T-helper 17 cell (primary cell): Measurements from ENCODE around the gene TNN. TPM values are rescaled to one million over a fixed set of nuclear protein-coding genes. Genes with fewer than 3 reads are reported as not detected.
"Not testable (repeated sequence)": the region's sequence is repeated elsewhere in the genome, so short reads cannot be mapped to it uniquely, and the experiment has no call there.

Source experiments
- ATAC-seq: fragments of 150-1000 bp; cut with Tn5 transposase; 2 replicates; pipeline ENCODE4 v1.10.0; 2021; ENCODE audit warnings: mild to moderate bottlenecking, moderate library complexity
- DNase-seq, 3 donors: peaks; one replicate each; pipeline versions ENCODE4 v3.0.0 to v3.0.0-alpha.2; 2020 to 2021
- H3K9me3 ChIP-seq: one replicate; pipeline ENCODE4 v1.7.0; 2013; ENCODE audit warnings: low read length, mild to moderate bottlenecking; ENCODE audit not compliant: control insufficient read depth, poor library complexity, severe bottlenecking
- H3K27ac Mint-ChIP-seq: one replicate; pipeline ENCODE4 v1.8.0; 2022; ENCODE audit warnings: mild to moderate bottlenecking, moderate library complexity, mixed read lengths
- H3K27me3 Mint-ChIP-seq: one replicate; pipeline ENCODE4 v1.8.0; 2022; ENCODE audit warnings: mixed read lengths
- H3K36me3 Mint-ChIP-seq: one replicate; pipeline ENCODE4 v1.8.0; 2022; ENCODE audit warnings: low read depth, mixed read lengths
- H3K4me1 Mint-ChIP-seq: one replicate; pipeline ENCODE4 v1.8.0; 2022; ENCODE audit warnings: mild to moderate bottlenecking, mixed read lengths
- H3K4me3 Mint-ChIP-seq: one replicate; pipeline ENCODE4 v1.8.0; 2022; ENCODE audit warnings: mild to moderate bottlenecking, moderate library complexity, mixed read lengths
- total RNA-seq, 4 donors: library from RNA in 2 of 4; stranded (reverse) in 2 of 4; gene quantifications; one replicate each; pipeline ENCODE4 v1.2.3 and lab custom pipeline; 2022 to 2026

TNN gene
- total RNA-seq, 2 donors from 2014 or later = not detected

GRCh38 chr1:175099916-175100315 lies 32.3 kb downstream of the TNN start:
- H3K4me3 Mint-ChIP-seq = no peak overlapping the region
- H3K9me3 ChIP-seq = no peaks in the 10 kb centered on the region
- peaks cover 13% of the 10 kb centered on the region for H3K27me3 Mint-ChIP-seq
- H3K4me1 Mint-ChIP-seq = peaks cover 2% of the 10 kb centered on the region
- DNase-seq (no peak), ATAC-seq (no peak)
- no peaks in the 10 kb centered on the region for H3K36me3 Mint-ChIP-seq
- H3K27ac Mint-ChIP-seq = no peak overlapping the region

GRCh38 chr1:175102166-175102565 lies 34.5 kb downstream of the TNN start:
- not testable (repeated sequence) for H3K27ac Mint-ChIP-seq, H3K4me3 Mint-ChIP-seq, ATAC-seq, DNase-seq, H3K9me3 ChIP-seq, H3K4me1 Mint-ChIP-seq, H3K36me3 Mint-ChIP-seq
- H3K27me3 Mint-ChIP-seq = peaks cover 20% of the 10 kb centered on the region

GRCh38 chr1:175106536-175106935 lies 38.9 kb downstream of the TNN start:
- not testable (repeated sequence) for H3K36me3 Mint-ChIP-seq, H3K4me1 Mint-ChIP-seq, ATAC-seq, H3K27ac Mint-ChIP-seq, H3K4me3 Mint-ChIP-seq, H3K9me3 ChIP-seq, DNase-seq
- peaks cover 20% of the 10 kb centered on the region for H3K27me3 Mint-ChIP-seq

GRCh38 chr1:175108331-175108820 lies 40.7 kb downstream of the TNN start:
- H3K27me3 Mint-ChIP-seq = peaks cover 20% of the 10 kb centered on the region
- DNase-seq, H3K4me3 Mint-ChIP-seq, H3K27ac Mint-ChIP-seq, H3K4me1 Mint-ChIP-seq, H3K9me3 ChIP-seq, ATAC-seq, H3K36me3 Mint-ChIP-seq: not testable (repeated sequence)

- ATAC-seq (no peak), DNase-seq (no peak)
- Mint-ChIP-seq H3K27me3 (peaks cover 18% of the 10 kb centered on the region), H3K4me1 (no peaks in the 10 kb centered on the region), H3K36me3 (peaks cover 4% of the 10 kb centered on the region), H3K4me3 (no peak overlapping the region), H3K27ac (no peak overlapping the region)
- peaks cover 3% of the 10 kb centered on the region for H3K9me3 ChIP-seq
Observed at GRCh38 chr1:175114996-175115395, 47.4 kb downstream of the TNN start.

- Mint-ChIP-seq H3K27me3 (peaks cover 22% of the 10 kb centered on the region), H3K27ac (no peak overlapping the region), H3K36me3 (peaks cover 6% of the 10 kb centered on the region), H3K4me1 (no peaks in the 10 kb centered on the region), H3K4me3 (no peak overlapping the region)
- ATAC-seq (no peak), DNase-seq (no peak)
- peaks cover 3% of the 10 kb centered on the region for H3K9me3 ChIP-seq
Observed at GRCh38 chr1:175116210-175116798, 48.7 kb downstream of the TNN start.

- H3K9me3 ChIP-seq = peaks cover 3% of the 10 kb centered on the region
- DNase-seq (no peak), ATAC-seq (no peak)
- H3K4me3 Mint-ChIP-seq = no peak overlapping the region
- no peaks in the 10 kb centered on the region for H3K4me1 Mint-ChIP-seq
- peaks cover 9% of the 10 kb centered on the region for H3K36me3 Mint-ChIP-seq
- H3K27ac Mint-ChIP-seq = no peak overlapping the region
- H3K27me3 Mint-ChIP-seq = peaks cover 26% of the 10 kb centered on the region
Observed at GRCh38 chr1:175116903-175117302, 49.3 kb downstream of the TNN start.

- H3K9me3 ChIP-seq = no peaks in the 10 kb centered on the region
- peaks cover 32% of the 10 kb centered on the region for H3K27me3 Mint-ChIP-seq
- no peak overlapping the region for H3K27ac Mint-ChIP-seq
- peaks cover 2% of the 10 kb centered on the region for H3K4me1 Mint-ChIP-seq
- ATAC-seq (no peak), DNase-seq (no peak)
- H3K4me3 Mint-ChIP-seq = peak overlapping the region; percentile 32
- H3K36me3 Mint-ChIP-seq = peaks cover 13% of the 10 kb centered on the region
Observed at GRCh38 chr1:175118375-175119367, 51.0 kb downstream of the TNN start.

GRCh38 chr1:175120511-175120910 lies 52.9 kb downstream of the TNN start:
- Mint-ChIP-seq H3K4me3 (no peak overlapping the region), H3K4me1 (peaks cover 2% of the 10 kb centered on the region), H3K36me3 (peaks cover 13% of the 10 kb centered on the region)

GRCh38 chr1:175124861-175125260 lies 57.2 kb downstream of the TNN start:
- H3K9me3 ChIP-seq = no peaks in the 10 kb centered on the region
- DNase-seq (no peak), ATAC-seq (no peak)
- Mint-ChIP-seq H3K4me1 (peaks cover 4% of the 10 kb centered on the region), H3K27ac (peak overlapping the region; percentile 80), H3K36me3 (peaks cover 9% of the 10 kb centered on the region), H3K27me3 (peaks cover 31% of the 10 kb centered on the region), H3K4me3 (no peak overlapping the region)

More at GRCh38 chr1:175120511-175120910, 52.9 kb downstream of the TNN start:
- Mint-ChIP-seq H3K27me3 (peaks cover 32% of the 10 kb centered on the region), H3K27ac (no peak overlapping the region)
- no peaks in the 10 kb centered on the region for H3K9me3 ChIP-seq
- DNase-seq = no peak
- ATAC-seq = no peak

GRCh38 chr1:175126347-175126746 lies 58.7 kb downstream of the TNN start:
- H3K4me3 Mint-ChIP-seq = no peak overlapping the region
- H3K27me3 Mint-ChIP-seq = peaks cover 27% of the 10 kb centered on the region
- peaks cover 6% of the 10 kb centered on the region for H3K36me3 Mint-ChIP-seq
- ATAC-seq (no peak), DNase-seq (no peak)
- no peaks in the 10 kb centered on the region for H3K9me3 ChIP-seq
- no peak overlapping the region for H3K27ac Mint-ChIP-seq
- peaks cover 4% of the 10 kb centered on the region for H3K4me1 Mint-ChIP-seq

GRCh38 chr1:175127565-175127964 lies 59.9 kb downstream of the TNN start:
- Mint-ChIP-seq H3K36me3 (peaks cover 1% of the 10 kb centered on the region), H3K4me1 (peaks cover 3% of the 10 kb centered on the region), H3K4me3 (no peak overlapping the region), H3K27me3 (peaks cover 18% of the 10 kb centered on the region), H3K27ac (no peak overlapping the region)
- no peaks in the 10 kb centered on the region for H3K9me3 ChIP-seq
- no peak for DNase-seq
- no peak for ATAC-seq

GRCh38 chr1:175128523-175128922 lies 60.9 kb downstream of the TNN start:
- H3K36me3 Mint-ChIP-seq = no peaks in the 10 kb centered on the region
- no peaks in the 10 kb centered on the region for H3K9me3 ChIP-seq
- H3K4me3 Mint-ChIP-seq = no peak overlapping the region
- H3K27me3 Mint-ChIP-seq = peaks cover 17% of the 10 kb centered on the region
- no peak for DNase-seq
- ATAC-seq = no peak
- H3K4me1 Mint-ChIP-seq = peaks cover 2% of the 10 kb centered on the region
- H3K27ac Mint-ChIP-seq = no peak overlapping the region
